Neural progenitor cell (in vitro differentiated cells): Measurements from ENCODE around the gene VEPH1. TPM values are rescaled to one million over a fixed set of nuclear protein-coding genes. Genes with fewer than 3 reads are reported as not detected.

Experiments
- DNase-seq: peaks from one replicate; pipeline ENCODE4 v3.0.0-alpha.2; 2016; ENCODE audit warnings: low spot score
- H2AFZ ChIP-seq: fragments of 200-600 bp; sonication (generic); replicated peaks from 2 replicates; pipeline ENCODE4 v1.6.1; 2016; ENCODE audit warnings: antibody characterized with exemption
- H3F3A ChIP-seq: fragments of 200-600 bp; sonication (generic); 2 replicates; pipeline ENCODE4 v1.6.1; 2016; ENCODE audit warnings: antibody characterized with exemption, low read depth
- H3K27ac ChIP-seq: fragments of 200-600 bp; sonication (generic); 2 replicates; pipeline ENCODE4 v1.5.1; 2016; ENCODE audit warnings: mild to moderate bottlenecking
- H3K27me3 ChIP-seq: fragments of 200-600 bp; sonication (generic); 2 replicates; pipeline ENCODE4 v1.6.1; 2016; ENCODE audit warnings: mild to moderate bottlenecking, moderate library complexity
- H3K36me3 ChIP-seq: fragments of 200-600 bp; sonication (generic); 2 replicates; pipeline ENCODE4 v1.5.1; 2016
- H3K4me1 ChIP-seq: fragments of 200-600 bp; sonication (generic); 2 replicates; pipeline ENCODE4 v1.6.1; 2016; ENCODE audit warnings: mixed run types
- H3K4me2 ChIP-seq: fragments of 200-600 bp; sonication (generic); 2 replicates; pipeline ENCODE4 v1.6.1; 2016
- H3K4me3 ChIP-seq: fragments of 200-600 bp; sonication (generic); 2 replicates; pipeline ENCODE4 v1.5.1; 2016
- H3K79me2 ChIP-seq: fragments of 200-600 bp; sonication (generic); 2 replicates; pipeline ENCODE4 v1.6.1; 2016; ENCODE audit warnings: low read depth
- H3K9ac ChIP-seq: fragments of 200-600 bp; sonication (generic); 2 replicates; pipeline ENCODE4 v1.6.1; 2016
- H3K9me3 ChIP-seq: fragments of 200-600 bp; sonication (generic); 2 replicates; pipeline ENCODE4 v1.5.1; 2016; ENCODE audit warnings: low read depth
- H4K20me1 ChIP-seq: fragments of 200-600 bp; sonication (generic); 2 replicates; pipeline ENCODE4 v1.6.1; 2016; ENCODE audit warnings: low read depth
- H3K27ac Mint-ChIP-seq: 3 replicates; pipeline ENCODE4 v1.8.0; 2021; ENCODE audit warnings: mixed read lengths
- H3K27me3 Mint-ChIP-seq: 2 replicates; pipeline ENCODE4 v1.8.0; 2022; ENCODE audit warnings: low read depth, mild to moderate bottlenecking, inconsistent platforms, moderate library complexity, mixed read lengths; ENCODE audit not compliant: insufficient read depth
- H3K36me3 Mint-ChIP-seq: 3 replicates; pipeline ENCODE4 v1.8.0; 2021; ENCODE audit warnings: mixed read lengths
- H3K4me1 Mint-ChIP-seq: 3 replicates; pipeline ENCODE4 v1.8.0; 2021; ENCODE audit warnings: mixed read lengths
- H3K4me3 Mint-ChIP-seq: 3 replicates; pipeline ENCODE4 v1.8.0; 2021; ENCODE audit warnings: mild to moderate bottlenecking, moderate library complexity, mixed read lengths
- H3K9me3 Mint-ChIP-seq: 3 replicates; pipeline ENCODE4 v1.8.0; 2020; ENCODE audit warnings: mixed read lengths
- EZH2 ChIP-seq: fragments of 200-600 bp; sonication (generic); IDR thresholded peaks from 2 replicates; pipeline ENCODE4 v1.6.1; 2017; ENCODE audit warnings: antibody characterized with exemption, mild to moderate bottlenecking, moderate library complexity
- EZH2phosphoT487 ChIP-seq: fragments of 200-600 bp; sonication (generic); IDR thresholded peaks from 2 replicates; pipeline ENCODE4 v1.6.1; 2017; ENCODE audit warnings: antibody characterized with exemption
- total RNA-seq: library from RNA; depleted of rRNA; stranded (reverse); fragments of >200 nt; gene quantifications from 2 replicates; pipeline ENCODE4 v1.2.3, GENCODE V29; 2015; ENCODE audit warnings: low replicate concordance
- TF ChIP-seq, protein P1 (sequence below): fragments of 200-600 bp; sonication (generic); IDR thresholded peaks from 2 replicates; pipeline ENCODE4 v1.5.1; 2017; ENCODE audit warnings: antibody characterized with exemption, mild to moderate bottlenecking

VEPH1 gene
- total RNA-seq, 1 donor from 2014 or later = not detected

DNA sequence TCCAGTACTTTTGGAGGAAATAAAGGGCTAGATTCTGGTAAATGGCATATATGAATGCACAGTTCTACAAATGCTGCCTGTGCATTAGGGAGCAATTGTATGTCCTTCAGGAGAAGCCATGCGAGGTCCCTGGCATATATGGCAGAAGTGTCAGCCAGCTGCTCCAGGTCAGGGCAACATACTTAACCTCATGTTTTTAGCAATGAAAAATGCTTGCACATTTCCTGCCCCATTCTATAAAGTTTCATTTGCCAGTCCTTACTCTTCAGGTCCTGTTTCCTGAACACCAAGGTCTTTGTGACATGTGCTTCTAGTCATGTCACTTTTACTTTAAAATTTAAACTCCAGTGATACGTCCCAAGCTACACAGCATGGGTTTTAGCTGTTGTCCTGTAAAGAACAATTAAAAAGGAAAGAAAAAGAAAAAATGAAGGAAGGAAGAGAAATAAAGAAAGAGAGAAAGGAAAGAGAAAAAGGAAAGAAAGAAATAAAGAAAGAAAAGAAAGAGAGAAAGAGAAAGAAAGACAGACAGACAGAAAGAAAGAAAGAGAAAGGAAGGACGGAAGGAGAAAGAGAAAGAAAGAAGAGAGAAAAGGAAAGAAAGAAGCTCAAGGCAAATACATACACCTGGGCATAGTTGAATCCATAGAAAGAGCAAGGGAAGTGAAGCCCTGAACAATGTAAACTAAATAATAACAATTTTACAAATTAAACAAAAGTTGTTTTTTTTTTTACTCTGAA lies 86.7 kb downstream of the VEPH1 start:
- no peaks in the 10 kb centered on the region for H3K27me3 ChIP-seq
- no peak overlapping the region for H3K4me3 ChIP-seq
- no peaks in the 10 kb centered on the region for H3K79me2 ChIP-seq
- DNase-seq = no peak
- H3K9me3 Mint-ChIP-seq = peaks cover 5% of the 10 kb centered on the region
- H3K4me2 ChIP-seq = no peak overlapping the region
- no peaks in the 10 kb centered on the region for H4K20me1 ChIP-seq
- no peaks in the 10 kb centered on the region for H3K4me1 Mint-ChIP-seq
- no peak overlapping the region for H2AFZ ChIP-seq
- TF ChIP-seq, protein P1, sequence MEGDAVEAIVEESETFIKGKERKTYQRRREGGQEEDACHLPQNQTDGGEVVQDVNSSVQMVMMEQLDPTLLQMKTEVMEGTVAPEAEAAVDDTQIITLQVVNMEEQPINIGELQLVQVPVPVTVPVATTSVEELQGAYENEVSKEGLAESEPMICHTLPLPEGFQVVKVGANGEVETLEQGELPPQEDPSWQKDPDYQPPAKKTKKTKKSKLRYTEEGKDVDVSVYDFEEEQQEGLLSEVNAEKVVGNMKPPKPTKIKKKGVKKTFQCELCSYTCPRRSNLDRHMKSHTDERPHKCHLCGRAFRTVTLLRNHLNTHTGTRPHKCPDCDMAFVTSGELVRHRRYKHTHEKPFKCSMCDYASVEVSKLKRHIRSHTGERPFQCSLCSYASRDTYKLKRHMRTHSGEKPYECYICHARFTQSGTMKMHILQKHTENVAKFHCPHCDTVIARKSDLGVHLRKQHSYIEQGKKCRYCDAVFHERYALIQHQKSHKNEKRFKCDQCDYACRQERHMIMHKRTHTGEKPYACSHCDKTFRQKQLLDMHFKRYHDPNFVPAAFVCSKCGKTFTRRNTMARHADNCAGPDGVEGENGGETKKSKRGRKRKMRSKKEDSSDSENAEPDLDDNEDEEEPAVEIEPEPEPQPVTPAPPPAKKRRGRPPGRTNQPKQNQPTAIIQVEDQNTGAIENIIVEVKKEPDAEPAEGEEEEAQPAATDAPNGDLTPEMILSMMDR = no peak
- TF ChIP-seq EZH2 (no peak), EZH2phosphoT487 (no peak)
- H3K36me3 ChIP-seq = no peaks in the 10 kb centered on the region
- H3F3A ChIP-seq = no peaks in the 10 kb centered on the region
- no peak overlapping the region for H3K4me3 Mint-ChIP-seq
- no peaks in the 10 kb centered on the region for H3K9me3 ChIP-seq
- H3K36me3 Mint-ChIP-seq = peaks cover 24% of the 10 kb centered on the region
- H3K4me1 ChIP-seq = no peaks in the 10 kb centered on the region
- H3K27ac Mint-ChIP-seq = no peak overlapping the region
- H3K9ac ChIP-seq = no peak overlapping the region
- no peak overlapping the region for H3K27ac ChIP-seq
- H3K27me3 Mint-ChIP-seq = peaks cover 3% of the 10 kb centered on the region

DNA sequence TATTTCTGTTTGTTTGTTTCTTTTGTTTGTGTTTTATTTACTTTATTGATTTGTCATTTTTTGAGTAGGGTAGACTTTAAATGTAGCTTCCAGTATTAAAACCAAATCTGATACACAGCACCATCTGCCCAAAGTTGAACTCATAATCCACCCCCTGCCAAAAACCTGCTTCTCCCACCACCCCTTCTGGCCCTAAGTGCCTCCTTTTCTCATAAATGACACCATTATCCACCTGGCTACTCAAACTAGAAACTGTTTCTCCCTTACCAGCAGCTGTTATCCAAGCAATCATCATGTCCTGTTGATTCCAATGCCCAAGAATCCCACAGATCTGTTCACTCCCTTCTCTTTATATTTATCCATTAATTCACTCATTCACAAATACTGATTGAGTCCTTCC lies 88.4 kb downstream of the VEPH1 start:
- no peaks in the 10 kb centered on the region for H3K4me1 ChIP-seq

DNA sequence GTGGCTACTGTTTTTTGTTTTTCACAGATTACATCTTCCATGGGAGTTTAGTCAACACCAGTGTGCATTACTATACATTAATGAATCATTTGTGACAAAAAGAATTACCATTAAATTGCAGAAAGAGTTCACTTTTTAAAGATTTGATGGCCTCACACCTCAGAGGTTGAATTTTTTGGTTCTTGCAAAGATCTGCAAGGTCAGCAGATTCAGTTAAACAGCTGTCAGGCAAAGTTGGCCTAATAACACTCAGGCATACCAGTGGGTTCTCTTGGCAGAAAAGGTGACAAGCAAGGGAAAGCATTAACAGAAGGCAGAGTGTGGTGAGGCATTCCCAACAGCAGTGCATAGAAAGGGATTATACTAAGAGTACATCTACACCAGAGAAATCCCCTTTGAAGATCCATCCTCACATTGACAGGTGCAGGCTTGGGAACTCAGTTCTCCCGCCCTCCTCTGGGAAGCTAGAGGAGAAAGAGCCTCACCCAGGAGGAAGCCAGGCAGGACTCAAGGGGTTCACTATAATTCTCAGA lies 90.8 kb downstream of the VEPH1 start:
- H3K4me1 Mint-ChIP-seq = no peaks in the 10 kb centered on the region
- H3K4me1 ChIP-seq = no peaks in the 10 kb centered on the region
- no peak for DNase-seq
- no peak overlapping the region for H3K27ac Mint-ChIP-seq
- no peak overlapping the region for H3K27ac ChIP-seq
- no peak overlapping the region for H3K4me2 ChIP-seq
- H3K4me3 ChIP-seq = no peak overlapping the region
- peaks cover 5% of the 10 kb centered on the region for H3K9me3 Mint-ChIP-seq
- no peaks in the 10 kb centered on the region for H3K9me3 ChIP-seq
- no peak overlapping the region for H3K4me3 Mint-ChIP-seq
- no peak overlapping the region for H3K9ac ChIP-seq
- H2AFZ ChIP-seq = no peak overlapping the region
- no peaks in the 10 kb centered on the region for H3K27me3 ChIP-seq
- H3K36me3 Mint-ChIP-seq = peaks cover 27% of the 10 kb centered on the region
- peaks cover 3% of the 10 kb centered on the region for H3K27me3 Mint-ChIP-seq
- TF ChIP-seq, protein P1 = no peak
- TF ChIP-seq EZH2phosphoT487 (no peak), EZH2 (no peak)
- H3K36me3 ChIP-seq = no peaks in the 10 kb centered on the region
- no peaks in the 10 kb centered on the region for H3K79me2 ChIP-seq
- no peaks in the 10 kb centered on the region for H3F3A ChIP-seq
- no peaks in the 10 kb centered on the region for H4K20me1 ChIP-seq

More for the DNA sequence above, 88.4 kb downstream of the VEPH1 start:
- no peaks in the 10 kb centered on the region for H3K36me3 ChIP-seq
- H3K27me3 Mint-ChIP-seq = peaks cover 3% of the 10 kb centered on the region
- peaks cover 32% of the 10 kb centered on the region for H3K36me3 Mint-ChIP-seq
- no peak overlapping the region for H3K4me3 Mint-ChIP-seq
- no peak overlapping the region for H3K27ac Mint-ChIP-seq
- H3K4me3 ChIP-seq = no peak overlapping the region
- TF ChIP-seq, protein P1 = no peak
- TF ChIP-seq EZH2phosphoT487 (no peak), EZH2 (no peak)
- H3K27me3 ChIP-seq = no peaks in the 10 kb centered on the region
- no peak overlapping the region for H3K9ac ChIP-seq
- no peaks in the 10 kb centered on the region for H3K4me1 Mint-ChIP-seq
- peaks cover 5% of the 10 kb centered on the region for H3K9me3 Mint-ChIP-seq
- H3K79me2 ChIP-seq = no peaks in the 10 kb centered on the region
- H3K9me3 ChIP-seq = no peaks in the 10 kb centered on the region
- H2AFZ ChIP-seq = no peak overlapping the region
- H4K20me1 ChIP-seq = no peaks in the 10 kb centered on the region
- no peak overlapping the region for H3K4me2 ChIP-seq
- no peaks in the 10 kb centered on the region for H3F3A ChIP-seq
- DNase-seq = no peak
- H3K27ac ChIP-seq = no peak overlapping the region
